Measurements from ENCODE around the gene HOXA4. TPM values are rescaled to one million over a fixed set of nuclear protein-coding genes. Genes with fewer than 3 reads are reported as not detected.

The HOXA4 gene
- total RNA-seq, 1 experiment from 2014 or later = 2.0 TPM

DNA sequence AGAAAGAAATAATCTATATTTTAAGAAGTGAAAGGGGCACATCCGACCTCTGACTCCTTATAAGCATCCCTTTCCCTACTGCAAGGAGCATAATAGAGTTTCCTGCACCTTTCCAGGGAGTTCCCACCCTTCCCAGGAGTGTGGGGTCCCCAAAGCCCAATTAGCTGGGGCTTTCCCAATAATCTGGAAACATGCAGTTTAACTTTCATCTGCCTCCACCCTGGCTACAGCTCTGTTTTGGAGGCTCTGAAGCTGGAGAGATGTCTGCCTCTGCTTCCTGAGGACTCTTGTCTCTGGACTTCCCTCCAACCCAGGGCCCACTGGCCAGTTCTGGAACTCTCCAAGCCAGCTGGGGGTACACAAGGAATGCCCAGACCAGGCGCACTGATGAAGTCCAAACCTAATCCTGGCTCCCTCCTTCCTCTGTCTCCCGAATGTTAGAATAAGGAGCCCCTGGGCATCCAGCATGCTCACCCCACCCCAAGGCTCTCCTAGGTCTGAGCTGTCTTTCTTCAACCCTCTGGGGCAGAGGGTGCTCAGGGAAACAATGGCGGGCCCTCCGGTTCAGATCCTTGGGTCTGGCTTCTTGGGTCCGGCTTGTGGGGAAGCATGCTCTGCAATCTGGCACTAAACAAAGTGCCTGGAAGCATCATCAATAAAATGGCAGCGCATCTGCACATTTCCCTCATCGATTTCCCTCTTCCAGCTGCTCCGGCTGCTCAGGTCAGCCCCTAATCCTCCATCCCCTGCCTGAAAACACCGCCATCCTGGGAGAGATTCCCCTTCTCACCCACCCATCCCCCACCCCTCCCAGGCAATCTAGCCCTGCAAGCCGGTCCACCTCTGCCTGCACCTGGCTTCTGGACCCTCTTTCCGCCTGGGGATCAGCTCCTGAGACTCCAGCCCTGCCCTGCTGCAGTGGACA lies 13.3 kb downstream of the HOXA4 start:
- Histone ChIP-seq H3K4me1 (ENCODE audit: control insufficient read depth in 1 of 2, insufficient read depth in 2 of 2, low read length in 2 of 2) (peaks cover 50 to 81% of the 10 kb centered on the region in 2 experiments), H2AFZ (ENCODE audit: low read depth, low read length, poor library complexity, severe bottlenecking) (no peak overlapping the region), H3K79me2 (ENCODE audit: insufficient read depth, low read length) (peaks cover 12% of the 10 kb centered on the region), H3K27ac (ENCODE audit: low read depth, low read length) (no peak overlapping the region), H4K20me1 (ENCODE audit: insufficient read depth) (no peaks in the 10 kb centered on the region), H3K9me3 (ENCODE audit: control insufficient read depth in 1 of 2, insufficient read depth in 1 of 2, low read depth in 1 of 2, low read length in 2 of 2) (no peaks in the 10 kb centered on the region), H3K9ac (ENCODE audit: low read length) (no peak overlapping the region), H3K4me3 (replicated peaks in 1 of 2; ENCODE audit: low read depth in 1 of 2, low read length in 2 of 2) (no peak overlapping the region), H3K4me2 (ENCODE audit: low read length) (peak overlapping the region; percentile 92; the same call in 1 of the 2 replicates), H3K36me3 (ENCODE audit: control insufficient read depth in 1 of 2, insufficient read depth in 2 of 2, low read length in 2 of 2) (no peaks in the 10 kb centered on the region), H3K27me3 (ENCODE audit: insufficient read depth, low read length) (peaks cover 10% of the 10 kb centered on the region; the same call in 1 of the 2 replicates), H3K9me2 (ENCODE audit: insufficient read depth) (no peaks in the 10 kb centered on the region)
- ChIA-PET POLR2A (no interaction called here), RAD21 (ENCODE audit: low non-redundant PET in 1 of 2, low total read pairs in 2 of 2, uncharacterized antibody in 2 of 2, unreplicated experiment in 2 of 2) (no interaction called here), CTCF (no interaction called here)
- DNase-seq (ENCODE audit: low read depth, low spot score) (no peak), ATAC-seq (no peak)
- TF ChIP-seq YY1 (IDR thresholded peaks at IDR 0.05; ENCODE audit: extremely low read depth, insufficient replicate concordance, low read depth, low read length) (no peak), EZH2 (IDR thresholded peaks at IDR 0.05) (no peak), FOSL1 (IDR thresholded peaks at IDR 0.05; ENCODE audit: low read depth) (no peak), EGR1 (IDR thresholded peaks at IDR 0.05; ENCODE audit: low read depth) (no peak), REST (IDR thresholded peaks at IDR 0.05; ENCODE audit: low read depth) (no peak), SIN3A (IDR thresholded peaks at IDR 0.05; ENCODE audit: low read depth) (no peak), JUND (IDR thresholded peaks at IDR 0.05) (no peak), SRF (IDR thresholded peaks at IDR 0.05; ENCODE audit: low read depth) (no peak), CTCF (IDR thresholded peaks at IDR 0.05 in 2 of 3, conservative IDR thresholded peaks at IDR 0.05 in 1 of 3; ENCODE audit: borderline replicate concordance in 1 of 3, insufficient read depth in 1 of 3, low read depth in 2 of 3, low read length in 2 of 3) (no peak), ELF1 (IDR thresholded peaks at IDR 0.05; ENCODE audit: borderline replicate concordance, low read depth) (no peak)
- TF ChIP-seq, protein P1, sequence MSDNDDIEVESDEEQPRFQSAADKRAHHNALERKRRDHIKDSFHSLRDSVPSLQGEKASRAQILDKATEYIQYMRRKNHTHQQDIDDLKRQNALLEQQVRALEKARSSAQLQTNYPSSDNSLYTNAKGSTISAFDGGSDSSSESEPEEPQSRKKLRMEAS (IDR thresholded peaks at IDR 0.05) = no peak
- BruUV-seq (replicated peaks) = no TSS peak
- intact Hi-C loops (cut with micrococcal nuclease) = no loop called here
